Globus pallidus (tissue), 1 donor: ENCODE results near the gene TBC1D14.
"Not testable (repeated sequence)": the region's sequence is repeated elsewhere in the genome, so short reads cannot be mapped to it uniquely, and the experiment has no call there.

Experiments
- DNase-seq: peaks from one replicate; pipeline ENCODE4 v3.0.0-alpha.2; 2015; ENCODE audit warnings: low spot score

Gene TBC1D14

DNA sequence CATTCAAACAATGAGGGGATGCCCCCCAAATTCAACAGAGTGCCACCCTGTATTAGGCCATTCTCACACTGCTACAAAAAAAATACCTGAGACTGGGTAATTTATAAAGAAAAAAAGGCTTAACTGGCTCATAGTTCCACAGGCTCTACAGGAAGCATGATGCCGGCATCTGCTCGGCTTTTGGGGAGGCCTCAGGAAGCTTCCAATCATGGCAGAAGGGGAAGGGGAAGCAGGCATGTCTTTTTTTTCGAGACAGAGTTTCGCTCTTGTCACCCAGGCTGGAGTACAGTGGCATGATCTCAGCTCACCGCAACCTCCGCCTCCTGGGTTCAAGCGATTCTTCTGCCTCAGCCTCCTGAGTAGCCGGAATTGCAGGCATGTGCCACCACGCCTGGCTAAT, 18.7 kb upstream of the TBC1D14 start:
- DNase-seq = not testable (repeated sequence)

DNA sequence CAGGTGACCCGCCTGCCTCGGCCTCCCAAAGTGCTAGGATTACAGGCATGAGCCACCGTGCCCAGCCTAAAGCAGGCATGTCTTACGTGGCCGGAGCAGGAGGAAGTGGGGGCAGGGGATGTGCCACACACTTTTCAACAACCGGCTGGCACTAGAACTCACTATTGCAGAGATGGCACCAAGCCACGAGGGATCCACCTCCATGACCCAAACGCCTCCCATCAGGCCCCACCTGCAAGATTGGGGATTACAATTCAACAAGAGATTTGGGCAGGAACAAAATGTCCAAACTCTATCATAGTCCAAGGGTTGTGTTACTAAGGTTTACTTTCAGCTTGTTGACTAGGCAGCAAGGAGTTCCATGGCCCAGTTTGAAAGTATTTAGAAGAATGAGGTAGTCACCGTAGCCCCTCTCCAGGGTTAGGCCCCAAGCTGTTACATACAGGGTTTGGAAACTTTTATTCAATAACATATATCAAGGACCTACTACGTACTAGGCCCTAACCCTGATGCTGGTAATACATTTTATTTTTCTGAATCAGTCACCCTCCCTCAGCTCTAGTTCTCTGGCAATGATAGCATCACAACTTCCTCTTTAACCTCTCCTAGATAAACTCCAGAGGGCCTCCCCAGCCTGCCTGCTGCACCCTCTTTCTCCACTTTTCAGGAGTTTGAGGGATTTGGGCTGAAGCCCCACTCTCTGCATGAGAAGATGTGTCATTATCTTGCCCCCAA, 18.0 kb upstream of the TBC1D14 start:
- no peak for DNase-seq

DNA sequence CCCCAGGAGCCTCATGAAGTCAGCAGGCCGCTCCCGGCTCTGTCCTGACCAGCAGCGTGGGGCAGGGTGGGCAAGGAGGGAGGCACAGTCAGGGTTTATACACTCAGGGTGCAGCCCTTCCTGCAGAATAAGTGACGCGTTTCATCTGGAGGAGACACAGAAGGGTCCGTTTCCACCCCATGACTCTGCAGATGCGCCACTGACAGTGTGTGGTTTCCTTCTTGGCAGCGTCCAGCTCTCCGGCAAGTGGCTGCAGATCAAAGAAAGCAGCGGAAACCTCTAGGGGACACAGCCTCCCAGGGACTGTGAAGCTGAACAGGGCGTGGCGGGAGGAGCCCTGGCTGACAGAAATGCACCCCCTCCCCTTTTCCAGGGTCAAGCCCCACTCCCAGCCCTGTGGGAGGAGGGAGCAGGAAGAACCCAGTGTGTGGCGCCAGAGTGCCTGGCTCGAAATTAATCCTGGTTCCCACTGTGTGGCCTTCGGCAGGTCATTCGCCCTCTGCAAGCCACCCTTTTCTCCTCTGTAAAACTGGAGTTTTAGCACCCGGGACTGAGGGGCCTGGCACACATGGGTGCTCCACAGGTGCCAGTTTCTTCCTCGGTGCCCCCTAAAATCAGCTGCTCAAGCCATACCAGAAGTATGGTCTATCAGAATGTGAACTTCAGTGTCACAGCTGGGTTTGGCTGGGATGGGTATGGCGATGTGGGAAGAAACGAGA, 17.3 kb upstream of the TBC1D14 start:
- DNase-seq = peak; percentile 24

DNA sequence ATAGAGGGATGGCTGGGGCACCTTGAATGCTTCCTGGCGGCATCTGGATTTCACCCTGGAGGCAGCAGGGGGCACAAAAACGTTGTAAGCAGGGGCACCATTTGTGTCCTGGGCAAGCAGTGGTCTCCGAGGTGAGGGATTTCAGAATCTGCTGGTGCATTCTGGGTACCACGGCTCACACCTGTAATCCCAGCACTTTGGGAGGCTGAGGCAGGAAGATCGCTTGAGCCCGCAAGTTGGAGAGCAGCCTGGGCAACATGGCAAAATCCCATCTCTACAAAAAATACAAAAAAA, 16.8 kb upstream of the TBC1D14 start:
- DNase-seq = no peak

DNA sequence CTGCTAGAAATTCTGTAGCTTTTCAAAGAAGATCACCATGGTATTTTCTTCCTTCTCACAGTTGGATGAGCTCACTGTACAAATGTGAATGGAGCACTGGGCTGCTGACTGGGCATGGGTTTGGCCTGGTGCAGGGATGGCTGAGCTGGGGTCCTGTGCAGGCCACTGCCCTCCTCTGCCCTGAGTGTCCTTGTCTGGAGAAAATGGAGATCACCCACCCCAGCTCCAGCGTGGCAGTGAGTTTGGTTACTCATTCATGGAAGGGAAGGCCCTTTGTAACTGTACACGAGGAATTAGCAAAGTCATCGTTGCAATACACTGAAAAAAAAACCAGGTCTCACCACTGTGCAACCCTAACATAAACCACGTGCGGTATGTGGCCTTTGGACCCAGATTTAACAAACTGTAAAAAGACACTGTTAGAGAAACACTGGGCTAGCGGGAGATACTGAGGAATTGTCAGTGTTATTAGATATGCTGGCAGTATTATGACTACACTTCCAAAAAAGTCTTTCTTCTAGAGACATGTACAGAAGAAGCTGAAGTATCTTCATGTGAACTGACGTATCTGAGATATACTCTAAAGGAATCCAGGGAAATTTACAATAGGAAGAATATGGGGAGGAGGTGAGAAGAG, 16.1 kb upstream of the TBC1D14 start:
- no peak for DNase-seq

DNA sequence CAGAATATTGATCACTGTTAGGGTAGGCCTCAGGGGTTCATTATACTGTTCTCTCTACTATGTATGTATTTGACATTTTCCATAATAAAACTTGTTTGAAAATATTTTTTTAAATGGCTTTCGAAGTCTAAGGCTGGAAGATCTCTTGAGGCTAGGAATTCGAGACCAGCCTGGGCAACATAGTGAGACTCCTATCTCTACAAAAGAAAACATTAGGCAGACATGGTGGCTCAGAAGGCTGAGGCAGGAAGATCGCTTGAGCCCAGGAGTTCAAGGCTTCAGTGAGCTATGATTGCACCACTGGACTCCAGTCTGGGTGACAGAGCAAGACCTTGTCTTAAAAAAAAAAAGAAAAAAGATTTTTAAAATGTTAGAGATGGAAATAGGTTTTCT, 15.5 kb upstream of the TBC1D14 start:
- no peak for DNase-seq

DNA sequence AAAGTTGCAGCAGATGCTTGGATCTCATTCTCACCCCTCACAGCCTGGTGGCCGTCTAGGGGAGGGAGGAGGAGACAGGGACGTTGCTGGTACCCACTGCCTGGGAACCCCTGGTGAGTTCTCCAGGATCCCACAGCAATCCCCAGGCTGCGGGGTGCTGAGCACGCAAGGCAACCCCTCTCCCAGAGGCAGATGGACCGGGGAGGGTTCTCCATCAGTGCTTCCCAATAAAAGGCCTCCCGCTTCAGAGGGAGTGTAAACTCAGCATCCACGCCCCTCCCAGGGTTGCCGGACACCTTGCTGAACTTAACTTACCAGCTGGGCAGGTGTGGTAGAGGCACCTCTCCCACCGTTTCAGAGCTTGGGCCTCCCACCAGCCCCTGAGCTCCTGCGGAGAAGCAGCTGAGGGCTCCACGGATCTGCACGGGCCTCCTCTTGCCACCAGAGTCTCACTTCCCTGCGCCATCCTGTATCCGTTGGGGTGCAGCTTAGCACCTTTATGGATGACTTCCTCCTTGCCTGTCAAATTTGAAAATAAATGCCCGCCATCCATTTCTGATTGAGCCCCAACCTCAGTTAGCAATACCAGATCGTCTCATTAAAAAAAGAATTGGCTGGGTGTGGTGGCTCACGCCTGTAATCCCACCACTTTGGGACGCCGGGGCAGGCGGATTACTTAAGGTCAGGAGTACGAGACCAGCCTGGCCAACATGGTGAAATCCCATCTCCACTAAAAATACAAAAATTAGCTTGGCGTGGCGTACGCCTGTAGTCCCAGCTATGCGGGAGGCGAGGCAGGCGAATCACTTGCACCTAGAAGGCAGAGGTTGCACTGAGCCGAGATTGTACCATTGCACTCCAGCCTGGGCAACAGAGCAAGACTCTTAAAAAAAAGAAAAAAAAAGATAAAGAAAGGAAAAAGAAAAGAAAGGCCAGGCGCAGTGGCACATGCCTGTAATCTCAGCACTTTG, 14.8 kb upstream of the TBC1D14 start:
- DNase-seq = no peak

DNA sequence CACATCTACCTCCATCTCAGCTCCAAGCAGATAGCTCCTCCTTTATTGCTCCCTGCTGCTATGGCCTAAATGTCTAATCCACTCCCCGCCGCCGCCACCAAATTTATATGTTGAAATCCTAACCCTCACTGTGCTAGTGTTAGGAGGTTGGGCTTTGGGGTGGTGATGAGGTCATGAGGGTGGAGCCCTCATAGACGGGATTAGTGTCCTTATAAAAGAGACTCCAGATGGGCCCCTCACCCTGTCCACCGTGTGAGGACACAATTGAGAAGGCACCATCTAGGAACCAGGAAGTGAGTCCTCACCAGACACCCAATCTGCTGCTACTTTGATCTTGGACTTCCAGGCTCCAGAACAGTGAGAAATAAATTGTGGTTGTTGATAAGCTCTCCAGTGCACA, 13.6 kb upstream of the TBC1D14 start:
- DNase-seq = no peak

DNA sequence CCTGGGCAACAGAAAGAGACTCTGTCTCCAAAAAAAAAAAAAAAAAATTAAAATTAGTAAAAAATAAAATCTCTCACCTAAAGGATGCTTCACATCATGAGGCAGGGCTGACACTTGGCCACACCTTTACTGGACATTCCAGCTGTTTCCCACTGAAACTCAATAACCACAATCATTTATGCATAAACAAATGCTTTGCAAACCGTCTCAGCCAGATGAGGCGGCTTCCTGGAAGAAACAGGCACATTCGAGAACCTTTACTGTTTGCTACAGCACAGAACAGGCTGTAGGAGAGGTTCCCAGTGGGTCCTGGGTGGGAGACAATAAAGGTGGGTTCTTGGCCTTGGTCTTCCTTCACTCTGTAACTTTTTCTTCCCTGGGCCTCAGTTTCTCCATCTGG, 10.9 kb upstream of the TBC1D14 start:
- DNase-seq = no peak

DNA sequence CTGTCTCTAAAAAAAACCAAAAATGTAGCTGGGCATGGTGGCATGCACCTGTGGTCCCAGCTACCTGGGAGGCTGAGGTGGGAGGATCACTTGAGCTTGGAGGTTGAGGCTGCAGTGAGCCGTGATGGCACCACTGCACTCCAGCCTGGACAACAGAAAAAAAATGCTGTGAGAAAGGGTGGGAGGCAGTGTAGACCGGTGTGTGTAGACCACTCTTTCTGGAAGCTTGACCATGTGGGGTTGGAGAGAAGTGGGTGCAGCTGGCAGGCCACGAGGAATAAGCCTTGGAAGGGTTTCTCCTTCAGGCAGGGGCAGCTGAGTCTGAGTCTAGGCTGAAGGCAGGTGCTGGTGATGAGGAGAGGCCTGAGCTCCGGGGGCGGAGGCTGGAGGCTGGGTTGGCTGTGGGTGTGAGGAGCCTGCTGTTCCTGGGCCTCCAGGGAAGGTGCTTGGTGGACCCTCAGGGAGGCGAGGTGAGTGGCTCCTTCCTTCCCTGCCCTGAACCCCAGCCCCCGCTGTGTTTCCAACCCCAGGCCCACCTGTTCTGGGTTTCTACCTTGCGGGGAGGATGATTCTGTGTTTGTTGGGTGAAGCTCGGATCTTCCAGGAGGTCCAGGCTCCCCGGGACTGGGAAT, 9.3 kb upstream of the TBC1D14 start:
- DNase-seq = no peak

DNA sequence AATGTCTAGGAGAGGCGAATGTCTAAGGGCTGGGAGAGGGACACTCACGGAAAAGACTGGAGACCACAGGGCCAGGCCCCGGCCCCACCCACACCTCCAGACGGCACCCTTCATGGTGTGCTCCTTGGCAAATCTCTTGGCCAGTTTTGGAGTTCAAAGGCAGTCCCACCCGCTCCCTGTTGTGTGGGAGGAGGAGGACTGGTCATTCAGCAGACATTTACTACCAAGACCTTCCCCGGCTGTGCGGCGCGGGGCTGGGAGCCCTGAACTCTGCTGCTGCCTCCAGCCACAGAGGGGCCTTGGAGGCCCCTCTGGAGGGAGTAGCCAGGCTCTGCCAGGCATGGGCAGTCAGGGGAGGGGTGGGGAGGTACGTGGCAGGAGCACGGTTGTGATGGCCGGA, 8.7 kb upstream of the TBC1D14 start:
- DNase-seq = no peak

DNA sequence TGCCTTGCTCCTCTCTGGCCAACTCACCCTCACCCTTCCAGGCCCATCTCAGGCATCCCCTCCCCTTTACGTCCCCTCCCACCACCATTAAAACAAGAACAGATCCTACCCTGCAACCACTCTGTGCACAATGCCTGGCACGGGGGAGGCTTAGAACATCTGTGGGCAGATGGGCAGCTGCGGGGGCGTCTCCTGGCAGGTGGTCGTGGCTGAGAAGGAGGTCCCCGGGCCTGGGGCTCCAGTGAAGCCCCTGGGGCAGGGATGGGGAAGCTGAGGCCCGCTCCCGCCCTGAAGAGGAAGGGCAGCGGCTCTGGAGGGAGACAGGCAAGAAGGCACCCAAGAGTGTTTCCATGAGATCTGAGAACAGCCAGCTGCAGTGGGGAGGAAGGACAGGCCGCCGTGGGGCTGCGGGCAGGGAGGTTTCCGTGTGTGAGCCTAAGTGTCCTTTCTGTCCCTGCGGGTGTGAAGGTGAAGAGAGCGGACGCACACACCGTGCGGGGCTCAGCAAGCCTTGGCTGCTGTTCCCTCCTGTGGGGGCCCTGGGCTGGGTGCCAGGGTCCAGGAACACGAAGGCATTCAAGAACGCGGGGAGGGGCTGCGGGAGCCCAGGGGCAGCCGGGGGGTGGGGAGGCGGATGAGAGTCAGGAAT, 7.8 kb upstream of the TBC1D14 start:
- no peak for DNase-seq

DNA sequence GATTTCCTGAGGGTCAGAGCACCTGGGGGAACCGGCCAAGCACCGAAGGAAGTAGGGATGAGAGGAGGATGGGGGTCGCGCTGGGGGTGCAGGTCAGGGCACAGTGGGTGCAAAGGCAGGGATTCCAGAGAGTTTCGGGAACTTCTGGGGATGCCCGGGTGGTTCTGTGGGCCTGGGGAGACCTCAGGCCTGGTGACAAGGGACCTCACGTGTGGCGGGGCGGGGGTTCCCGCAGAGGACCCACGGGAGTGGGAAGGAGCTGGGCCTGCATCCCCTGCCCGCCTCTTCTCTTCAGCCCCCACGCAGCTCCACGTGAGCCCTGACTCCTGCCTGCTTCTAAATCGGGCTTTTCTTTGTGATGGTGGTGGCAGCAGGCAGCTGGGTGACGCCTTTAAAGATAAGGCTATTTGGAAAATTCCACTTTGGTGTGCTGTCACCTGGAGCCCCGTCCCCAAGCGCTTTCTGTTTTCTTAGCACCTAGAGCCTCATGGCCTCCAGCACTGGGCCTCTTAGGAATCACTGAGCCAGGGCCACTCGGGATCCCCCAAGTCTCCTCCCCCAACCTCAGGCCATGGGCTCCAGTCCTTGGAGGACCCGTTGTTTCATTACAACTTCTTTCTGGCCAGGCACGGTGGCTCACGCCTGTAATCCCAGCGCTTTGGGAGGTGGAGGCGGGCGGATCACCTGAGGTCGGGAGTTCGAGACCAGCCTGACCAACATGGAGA, 7.1 kb upstream of the TBC1D14 start:
- no peak for DNase-seq

DNA sequence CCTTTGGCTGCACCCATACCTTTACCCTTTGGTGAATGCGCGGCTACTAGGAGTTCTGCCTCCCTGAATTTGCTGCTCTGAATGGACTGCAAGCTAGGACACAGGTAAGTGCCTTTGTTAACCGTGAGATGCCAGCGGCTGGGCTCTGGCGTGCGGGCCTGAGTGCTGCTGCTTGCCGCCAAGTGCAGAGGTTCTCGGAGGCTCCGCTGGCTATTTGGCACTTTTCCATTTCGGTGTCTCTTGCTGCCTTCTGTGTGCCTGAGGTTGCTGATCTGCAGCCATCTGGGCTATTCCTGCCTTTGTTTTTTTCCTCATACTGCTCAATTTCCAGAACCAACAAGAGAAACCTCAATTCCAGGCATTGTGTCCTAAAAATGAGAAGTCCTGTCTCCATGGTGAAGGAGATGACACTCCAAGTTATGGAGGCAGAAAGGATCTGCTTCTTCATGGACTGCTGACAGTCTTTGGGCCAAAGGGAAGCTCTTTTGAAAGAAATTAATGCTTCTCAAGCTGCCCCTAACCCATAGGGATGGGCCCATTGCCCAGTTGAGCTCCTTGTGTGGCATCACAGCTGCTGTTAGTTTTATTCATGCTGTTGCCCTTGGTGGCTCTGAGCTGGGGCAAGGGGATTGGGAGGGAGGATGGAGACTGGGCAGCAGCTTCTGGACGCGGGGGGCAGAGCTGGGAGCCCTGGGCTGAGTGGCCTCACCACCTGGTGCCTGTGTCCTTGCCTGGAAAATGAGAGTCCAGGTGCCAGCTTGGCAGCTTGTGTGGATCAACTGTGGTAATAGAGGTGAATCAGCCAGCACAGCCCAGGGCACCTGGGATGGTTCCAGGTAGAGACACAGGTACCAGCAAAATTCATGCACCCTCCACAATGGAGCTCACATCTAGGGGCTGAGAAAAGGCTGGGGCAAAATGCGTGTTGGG, 3.8 kb upstream of the TBC1D14 start:
- no peak for DNase-seq

DNA sequence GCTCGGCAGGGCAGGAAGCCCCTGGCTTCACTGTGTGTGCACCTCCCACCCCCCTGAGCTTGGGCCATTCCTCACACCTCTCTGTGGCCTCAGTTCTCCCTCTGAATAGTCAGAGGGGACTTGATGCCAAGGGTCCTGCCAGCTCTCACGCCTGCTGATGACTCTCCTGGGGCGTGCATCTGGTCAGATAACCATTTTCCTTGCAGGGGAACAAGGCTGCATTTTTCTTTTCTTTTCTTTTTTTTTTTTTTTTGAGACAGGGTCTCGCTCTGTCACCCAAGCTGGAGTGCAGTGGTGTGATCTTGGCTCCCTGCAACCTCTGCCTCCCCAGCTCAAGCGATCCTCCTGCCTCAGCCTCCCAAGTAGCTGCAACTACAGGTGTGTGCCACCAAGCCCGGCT, 3.1 kb upstream of the TBC1D14 start:
- DNase-seq = not testable (repeated sequence)

DNA sequence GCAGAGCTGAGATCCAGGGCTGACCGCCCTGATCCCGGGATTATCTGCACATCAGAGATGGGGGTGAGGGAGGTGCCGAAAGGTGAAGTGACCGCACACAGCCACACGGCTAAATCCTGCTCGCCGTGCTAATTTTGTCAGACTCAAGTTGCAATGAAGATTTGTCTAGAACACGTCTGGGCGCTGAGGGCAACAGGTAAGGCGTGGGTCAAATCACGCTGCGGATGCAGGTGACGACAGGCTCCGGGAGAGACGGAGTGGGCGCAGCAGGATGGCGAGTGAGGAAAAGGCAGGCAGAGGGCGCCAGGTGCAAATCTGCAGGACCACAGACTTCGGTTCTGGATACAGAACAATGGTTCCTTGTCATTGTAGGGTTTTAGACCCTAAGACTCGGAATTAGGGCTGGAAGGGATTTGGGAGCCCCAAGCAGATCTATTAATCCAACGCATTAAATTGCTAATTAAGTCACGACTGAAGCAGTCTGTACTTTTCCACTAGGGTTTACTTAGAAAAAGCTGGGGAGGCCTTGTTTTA, 1.9 kb upstream of the TBC1D14 start:
- DNase-seq = no peak

DNA sequence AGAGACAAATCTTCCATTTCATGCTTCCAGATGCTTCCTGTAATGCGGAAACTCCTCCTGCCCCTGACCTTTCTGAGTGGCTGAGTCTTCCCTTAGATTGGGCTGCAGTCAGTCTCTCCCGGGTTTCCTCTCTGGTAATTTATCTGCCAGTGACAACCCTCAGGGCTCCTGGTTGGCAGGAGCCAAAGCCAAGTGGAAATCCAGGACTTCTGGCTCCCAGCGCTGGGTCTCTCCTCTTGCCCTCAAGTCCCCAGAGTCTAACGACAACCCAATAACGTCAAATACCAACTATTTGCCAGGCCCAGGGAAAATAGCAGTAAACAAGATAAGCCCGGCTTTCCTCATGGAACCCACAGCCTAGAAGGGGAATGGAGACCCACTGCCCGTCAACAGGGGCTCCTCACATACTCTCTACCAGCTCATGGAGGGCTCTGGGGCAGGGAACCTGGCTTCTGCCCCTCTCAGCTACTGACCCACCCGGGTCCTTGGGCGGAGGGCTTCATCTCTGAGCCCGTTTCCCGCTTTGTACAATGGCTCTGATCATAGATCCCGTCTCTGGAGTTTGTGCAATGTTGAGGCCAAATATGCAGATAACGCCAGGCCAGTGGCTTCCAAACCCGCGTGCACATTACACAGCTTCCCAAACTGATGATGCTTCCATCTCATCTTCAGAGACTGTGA, 1.1 kb upstream of the TBC1D14 start:
- no peak for DNase-seq

DNA sequence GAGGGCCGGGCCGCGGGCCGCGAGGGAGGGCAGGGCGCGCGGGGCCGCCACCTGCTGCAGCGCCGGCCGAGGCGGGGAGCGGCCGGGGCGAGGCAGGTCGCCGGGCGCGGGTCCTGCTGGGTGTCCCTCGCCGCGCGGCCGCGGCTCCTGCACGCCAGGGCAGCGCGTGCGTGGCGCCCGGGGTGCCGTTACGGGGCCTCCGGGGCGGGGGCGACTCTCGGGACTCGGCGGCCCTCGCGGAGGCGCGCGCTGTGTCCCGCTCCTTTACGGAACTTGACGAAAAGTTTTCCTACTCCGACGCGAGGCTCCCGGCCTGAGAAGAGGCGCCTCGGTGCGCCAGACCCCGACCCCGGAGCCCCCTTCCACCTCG, 329 bp downstream of the TBC1D14 start:
- DNase-seq = no peak
